Coronary artery (tissue), 2 donors: ENCODE measurements around the gene SH3GL1.

Experiments used
- DNase-seq: peaks from one replicate; pipeline ENCODE4 v3.0.0-alpha.2; 2017; ENCODE audit warnings: low spot score
- H3K27ac ChIP-seq, 2 donors: fragments of 200-600 bp; sonication (generic); one replicate each; pipeline ENCODE4 v1.5.1; 2016 to 2019
- H3K4me3 ChIP-seq: fragments of 200-600 bp; sonication (generic); 2 replicates; pipeline ENCODE4 v1.5.1; 2016; ENCODE audit warnings: mild to moderate bottlenecking, moderate library complexity
- TF ChIP-seq, protein P1 (sequence below): fragments of 200-600 bp; sonication (generic); IDR thresholded peaks from one replicate; pipeline ENCODE4 v1.5.1; 2019; ENCODE audit warnings: antibody characterized with exemption

SH3GL1 gene

GRCh38 chr19:4409123-4409933 is 9.0 kb upstream of the SH3GL1 start:
- Histone ChIP-seq H3K27ac (no peak overlapping the region), H3K4me3 (no peak overlapping the region)
- no peak for DNase-seq
- TF ChIP-seq, protein P1, sequence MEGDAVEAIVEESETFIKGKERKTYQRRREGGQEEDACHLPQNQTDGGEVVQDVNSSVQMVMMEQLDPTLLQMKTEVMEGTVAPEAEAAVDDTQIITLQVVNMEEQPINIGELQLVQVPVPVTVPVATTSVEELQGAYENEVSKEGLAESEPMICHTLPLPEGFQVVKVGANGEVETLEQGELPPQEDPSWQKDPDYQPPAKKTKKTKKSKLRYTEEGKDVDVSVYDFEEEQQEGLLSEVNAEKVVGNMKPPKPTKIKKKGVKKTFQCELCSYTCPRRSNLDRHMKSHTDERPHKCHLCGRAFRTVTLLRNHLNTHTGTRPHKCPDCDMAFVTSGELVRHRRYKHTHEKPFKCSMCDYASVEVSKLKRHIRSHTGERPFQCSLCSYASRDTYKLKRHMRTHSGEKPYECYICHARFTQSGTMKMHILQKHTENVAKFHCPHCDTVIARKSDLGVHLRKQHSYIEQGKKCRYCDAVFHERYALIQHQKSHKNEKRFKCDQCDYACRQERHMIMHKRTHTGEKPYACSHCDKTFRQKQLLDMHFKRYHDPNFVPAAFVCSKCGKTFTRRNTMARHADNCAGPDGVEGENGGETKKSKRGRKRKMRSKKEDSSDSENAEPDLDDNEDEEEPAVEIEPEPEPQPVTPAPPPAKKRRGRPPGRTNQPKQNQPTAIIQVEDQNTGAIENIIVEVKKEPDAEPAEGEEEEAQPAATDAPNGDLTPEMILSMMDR, result no peak

GRCh38 chr19:4406626-4407025 is 6.3 kb upstream of the SH3GL1 start:
- no peak for DNase-seq
- Histone ChIP-seq H3K4me3 (no peak overlapping the region), H3K27ac (no peak overlapping the region)
- TF ChIP-seq, protein P1, result no peak

GRCh38 chr19:4405977-4406376 is 5.6 kb upstream of the SH3GL1 start:
- H3K4me3 ChIP-seq, result no peak overlapping the region
- TF ChIP-seq, protein P1, result no peak
- H3K27ac ChIP-seq, result no peak overlapping the region
- DNase-seq, result no peak

DNA sequence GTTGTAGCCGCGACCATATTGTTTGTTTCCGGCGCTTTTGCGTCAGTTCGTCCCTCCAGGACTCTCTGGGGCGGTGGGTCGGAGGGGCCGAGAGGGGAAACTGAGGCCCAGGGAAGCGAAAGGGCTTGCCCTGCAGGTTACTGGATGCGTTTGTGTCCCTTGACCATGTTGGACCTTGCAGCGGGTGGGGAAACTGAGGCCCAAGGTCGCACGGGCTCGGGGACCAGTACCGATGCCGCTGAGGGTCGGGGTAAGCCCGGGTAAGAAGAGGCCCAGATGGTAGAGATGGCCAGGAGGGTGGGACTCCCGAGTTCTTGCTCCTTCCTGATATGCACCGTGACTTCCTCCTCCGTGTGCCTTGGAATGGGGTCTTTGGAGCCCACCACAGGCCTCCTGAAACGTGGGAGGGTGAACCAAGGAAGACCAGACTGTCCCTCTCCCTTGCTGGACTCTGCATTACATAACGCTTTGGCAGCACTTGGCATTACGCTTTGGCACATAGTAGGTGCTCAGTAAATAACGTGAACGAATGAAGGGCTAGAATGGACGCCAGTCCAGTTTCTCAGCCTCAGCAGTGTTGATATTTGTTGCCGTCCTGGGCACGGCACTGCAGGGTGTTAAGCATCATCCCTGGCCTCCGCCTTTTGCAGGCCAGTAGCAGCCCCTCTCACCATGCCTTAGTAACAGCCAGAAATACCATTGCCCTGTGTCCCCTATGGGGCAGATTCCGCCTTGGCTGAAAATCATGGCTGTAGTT is 2.8 kb upstream of the SH3GL1 start:
- peak overlapping the region; percentile 79 for H3K4me3 ChIP-seq
- TF ChIP-seq, protein P1, result no peak
- no peak for DNase-seq
- peak overlapping the region; percentile 89 to 92 for H3K27ac ChIP-seq

DNA sequence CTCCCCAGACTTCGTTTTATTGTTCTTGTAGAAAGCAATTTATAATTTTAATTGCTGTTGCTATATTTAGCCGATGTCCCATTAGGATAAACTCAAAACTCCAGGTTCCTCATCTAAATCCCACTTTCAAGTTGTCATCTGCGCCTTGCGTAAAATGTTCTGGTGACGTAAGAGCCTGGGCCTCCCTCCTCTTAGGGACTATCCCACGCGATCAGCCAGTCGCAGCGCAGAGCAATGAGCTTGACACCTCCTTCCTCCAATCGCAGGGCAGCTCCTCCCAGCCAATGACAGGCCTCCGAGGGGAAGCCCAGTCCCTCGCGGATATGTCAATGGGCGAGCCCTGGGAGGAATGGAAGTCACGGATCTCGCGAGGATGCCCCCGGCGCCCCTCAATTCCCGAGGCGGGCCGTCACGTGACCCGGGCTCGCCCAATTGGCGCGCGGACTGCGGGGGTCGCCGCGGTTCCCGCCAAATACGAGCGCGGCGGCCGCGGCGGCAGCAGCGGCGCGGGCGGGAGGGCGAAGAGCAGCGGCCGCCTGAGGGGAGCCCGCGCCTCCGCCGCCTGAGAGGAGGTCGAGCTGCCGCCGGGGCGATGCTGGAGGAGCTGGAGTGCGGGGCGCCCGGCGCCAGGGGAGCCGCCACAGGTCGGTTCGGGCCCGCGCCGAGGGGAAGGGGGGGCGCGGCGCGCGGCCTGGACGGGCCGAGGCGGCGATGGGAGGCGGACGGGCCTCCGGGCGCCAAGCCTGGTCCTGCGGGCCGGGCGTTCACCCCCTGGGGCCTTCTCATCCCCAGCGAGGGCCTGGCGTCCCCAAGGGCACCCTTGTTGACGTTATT is 2.0 kb upstream of the SH3GL1 start, which contains the start of gene CHAF1A:
CHAF1A (plus strand) TSS at position 470 of the 834 bp plus-strand sequence; CDS start at position 593, 123 bp downstream.
- TF ChIP-seq, protein P1, result no peak
- peak; percentile 100 for DNase-seq
- Histone ChIP-seq H3K4me3 (peak within 1 kb of the TSS; percentile 79), H3K27ac (peak within 1 kb of the TSS; percentile 89 to 92)

DNA sequence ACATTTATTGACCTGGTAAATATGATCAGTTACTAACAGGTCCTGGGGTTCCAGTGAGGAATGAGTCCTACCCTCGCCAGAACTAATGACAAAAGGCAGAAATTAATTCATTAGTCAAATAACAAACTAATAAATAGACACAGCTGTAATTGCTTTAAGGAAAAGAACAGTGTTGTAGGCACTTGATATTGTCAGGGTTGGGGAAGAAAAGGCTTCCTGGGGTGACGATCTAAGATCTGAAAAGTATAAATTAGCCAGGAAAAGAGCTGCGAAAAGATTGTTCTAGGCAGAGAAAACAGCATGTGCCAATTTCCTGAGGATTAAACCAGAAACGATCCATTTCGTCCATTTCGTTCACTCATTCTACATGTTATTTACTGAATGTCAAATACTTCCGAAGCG is 1.4 kb upstream of the SH3GL1 start:
- Histone ChIP-seq H3K4me3 (peak overlapping the region; percentile 79), H3K27ac (peak overlapping the region; percentile 89 to 92)
- TF ChIP-seq, protein P1, result no peak
- DNase-seq, result no peak
